NCI-H774 (cell line): ENCODE measurements around the gene ENTPD8.
A peak's percentile ranks its signal among the peaks of the same experiment; 100 is the strongest.

ENCODE experiments used
- DNase-seq: peaks from one replicate; lab custom pipeline; 2025; lab: John Stamatoyannopoulos, UW

Gene ENTPD8

DNA sequence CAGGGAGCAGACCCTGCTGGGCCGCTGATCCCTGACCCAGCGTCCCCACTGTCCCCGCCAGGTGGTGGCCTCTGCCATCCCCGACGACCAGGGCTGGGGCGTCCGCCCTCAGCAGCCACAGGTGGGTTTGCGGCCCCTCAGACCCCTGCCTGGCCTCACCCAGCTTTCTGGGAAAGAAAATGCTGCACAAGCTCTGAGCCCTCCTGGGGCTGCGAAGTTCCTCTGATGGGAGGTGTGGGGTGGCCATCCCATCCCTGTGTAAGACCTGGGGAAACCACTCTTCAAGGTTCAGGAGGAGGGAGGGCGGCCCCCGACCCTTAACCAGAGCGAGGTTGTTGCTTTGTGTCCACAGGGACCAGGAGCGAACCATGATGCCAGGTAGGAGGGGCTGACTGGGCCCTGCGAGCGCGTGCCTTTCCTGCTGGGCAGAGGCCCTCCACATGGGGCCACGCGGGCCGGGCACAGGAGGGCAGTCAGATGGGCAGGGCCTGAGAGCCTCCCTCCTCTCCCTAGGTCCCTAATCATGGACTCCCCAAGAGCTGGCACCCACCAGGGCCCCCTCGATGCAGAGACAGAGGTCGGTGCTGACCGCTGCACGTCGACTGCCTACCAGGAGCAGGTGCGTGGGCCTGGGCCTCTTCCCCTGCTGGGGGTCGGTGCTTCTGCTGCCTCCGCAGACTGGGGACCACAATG lies 10.3 kb downstream of the ENTPD8 start:
- no peak for DNase-seq

DNA sequence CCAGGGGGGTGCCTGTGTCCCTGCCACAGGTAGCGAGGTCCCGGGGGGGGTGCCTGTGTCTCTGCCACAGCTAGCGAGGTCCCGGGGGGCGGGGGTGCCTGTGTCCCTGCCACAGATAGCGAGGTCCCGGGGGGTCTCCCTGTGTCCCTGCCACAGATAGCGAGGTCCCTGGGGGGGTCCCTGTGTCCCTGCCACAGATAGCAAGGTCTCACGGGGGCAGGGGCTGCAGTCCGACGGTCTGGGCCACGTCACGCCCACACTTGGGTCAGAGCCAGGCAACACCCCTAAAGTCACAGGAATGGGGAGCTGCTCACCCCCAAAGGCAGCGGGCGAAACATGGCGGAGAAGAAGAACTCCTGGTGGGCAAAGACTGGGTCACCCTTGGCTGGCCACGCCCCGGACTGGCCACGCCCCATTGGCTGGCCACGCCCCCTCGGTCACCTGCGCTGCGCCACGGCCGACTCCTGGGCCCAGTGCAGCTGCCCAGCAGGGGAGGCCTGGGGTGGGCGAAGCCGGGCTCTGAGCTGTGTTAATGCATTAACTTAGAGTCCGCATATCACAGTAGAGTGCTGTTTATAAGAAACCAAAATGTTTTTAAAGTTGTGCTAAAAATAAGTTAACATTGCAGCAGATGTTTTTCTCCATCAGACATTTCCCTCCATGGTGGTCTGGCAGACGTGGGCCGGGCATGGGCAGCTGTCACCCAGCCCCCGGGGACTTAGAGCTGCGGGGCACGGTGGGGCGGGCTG lies 11.0 kb downstream of the ENTPD8 start:
- DNase-seq, result peak; percentile 83

DNA sequence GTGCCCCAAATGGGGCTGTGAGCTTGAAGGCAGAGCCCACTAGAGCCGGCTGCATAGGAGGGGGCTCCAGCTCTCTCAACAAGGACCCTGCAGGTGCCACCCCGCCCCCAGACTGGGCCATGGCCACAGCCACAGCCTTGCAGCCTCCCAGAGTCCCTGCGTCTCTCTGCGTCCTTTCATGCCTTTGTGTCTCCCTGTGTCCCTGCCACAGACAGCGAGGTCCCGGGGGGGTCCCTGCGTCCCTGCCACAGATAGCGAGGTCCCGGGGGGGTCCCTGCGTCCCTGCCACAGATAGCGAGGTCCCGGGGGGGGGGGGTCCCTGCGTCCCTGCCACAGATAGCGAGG lies 11.6 kb downstream of the ENTPD8 start:
- no peak for DNase-seq

DNA sequence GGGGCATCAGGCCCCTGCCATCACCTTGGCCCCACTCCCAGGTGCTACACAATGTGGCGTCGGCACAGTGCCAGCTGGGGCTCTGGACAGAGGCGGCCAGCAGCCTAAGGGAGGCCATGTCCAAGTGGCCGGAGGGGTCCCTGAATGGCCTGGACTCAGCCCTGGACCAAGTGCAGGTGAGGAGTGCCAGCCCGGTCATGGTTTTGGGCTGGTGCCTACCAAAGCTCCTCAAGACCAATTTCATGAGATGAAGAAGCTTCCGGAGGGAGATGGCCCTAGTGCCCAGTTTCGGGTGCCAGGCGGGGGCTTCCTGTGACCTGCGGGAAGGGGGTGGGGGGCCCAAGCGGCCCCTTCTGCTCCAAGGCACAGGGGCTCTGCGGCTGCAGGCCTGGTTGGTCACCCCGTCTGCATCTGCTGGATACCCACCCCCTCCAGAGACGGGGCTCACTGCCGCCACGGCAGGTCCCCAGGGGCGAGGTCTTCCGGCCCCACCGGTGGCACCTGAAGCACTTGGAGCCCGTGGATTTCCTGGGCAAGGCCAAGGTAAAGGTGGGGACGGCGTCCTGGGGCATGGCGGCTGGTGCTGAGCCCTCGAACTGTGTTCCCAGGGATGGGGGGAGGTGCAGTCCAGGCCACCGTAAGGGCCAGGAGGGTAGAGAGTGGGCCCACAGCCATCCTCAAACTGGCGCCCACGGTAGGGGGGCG lies 12.2 kb downstream of the ENTPD8 start:
- DNase-seq, result peak; percentile 42

DNA sequence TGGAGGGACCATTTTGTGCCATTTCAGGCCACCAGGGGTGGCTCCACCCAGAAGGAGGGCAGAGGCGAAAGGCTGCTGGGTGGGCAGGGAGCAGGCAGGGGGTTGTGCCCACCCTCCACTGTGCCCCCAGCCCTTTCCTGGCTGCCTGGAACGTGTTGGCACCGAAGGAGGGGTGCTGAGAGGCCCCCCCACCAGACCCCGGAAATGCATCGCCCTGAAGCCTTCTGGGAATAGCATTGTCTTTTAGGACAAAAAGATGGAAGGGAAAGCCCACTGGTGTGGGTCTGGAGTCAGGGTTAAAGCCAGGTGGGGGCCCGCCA lies 12.9 kb downstream of the ENTPD8 start:
- no peak for DNase-seq

DNA sequence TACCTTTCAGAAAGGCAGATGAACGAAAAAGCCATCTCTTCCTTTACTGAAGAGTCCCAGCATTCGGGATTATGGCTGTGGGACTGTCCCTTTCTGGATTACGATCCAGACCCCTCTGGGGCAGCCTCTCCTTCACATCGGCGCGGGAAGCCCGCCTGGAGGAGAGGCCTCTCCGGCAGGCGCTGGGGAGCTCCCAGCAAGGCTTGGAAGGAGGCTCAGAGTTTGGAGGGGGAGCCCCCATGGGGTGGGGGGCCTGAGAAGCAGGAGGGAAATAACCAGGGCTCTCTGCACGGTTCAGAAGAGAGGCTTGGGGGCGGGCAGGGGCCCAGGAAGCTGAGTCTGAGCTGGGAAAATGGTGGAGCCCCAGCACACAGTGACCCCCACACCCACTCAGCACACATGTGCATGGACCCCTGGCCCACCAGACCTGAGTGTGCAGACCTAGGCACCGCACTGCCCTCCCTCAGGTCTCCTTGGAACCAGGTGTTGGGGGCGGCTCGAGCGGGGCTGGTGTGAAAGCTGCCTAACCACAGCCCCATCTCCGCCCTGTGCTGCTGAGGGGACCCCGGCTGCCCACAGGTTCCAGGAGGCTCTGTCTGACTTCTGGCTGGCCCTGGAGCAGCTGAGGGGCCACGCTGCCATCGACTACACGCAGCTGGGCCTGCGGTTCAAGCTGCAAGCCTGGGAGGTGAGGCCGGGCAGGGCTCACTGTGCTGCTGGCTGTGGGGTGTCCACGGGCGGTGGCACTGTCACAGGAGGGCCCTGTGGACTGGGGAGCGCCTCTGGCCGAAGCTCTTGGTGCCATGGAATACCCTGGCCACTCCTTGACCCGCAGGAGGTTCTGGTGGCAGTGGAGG lies 13.5 kb downstream of the ENTPD8 start:
- DNase-seq, result no peak

DNA sequence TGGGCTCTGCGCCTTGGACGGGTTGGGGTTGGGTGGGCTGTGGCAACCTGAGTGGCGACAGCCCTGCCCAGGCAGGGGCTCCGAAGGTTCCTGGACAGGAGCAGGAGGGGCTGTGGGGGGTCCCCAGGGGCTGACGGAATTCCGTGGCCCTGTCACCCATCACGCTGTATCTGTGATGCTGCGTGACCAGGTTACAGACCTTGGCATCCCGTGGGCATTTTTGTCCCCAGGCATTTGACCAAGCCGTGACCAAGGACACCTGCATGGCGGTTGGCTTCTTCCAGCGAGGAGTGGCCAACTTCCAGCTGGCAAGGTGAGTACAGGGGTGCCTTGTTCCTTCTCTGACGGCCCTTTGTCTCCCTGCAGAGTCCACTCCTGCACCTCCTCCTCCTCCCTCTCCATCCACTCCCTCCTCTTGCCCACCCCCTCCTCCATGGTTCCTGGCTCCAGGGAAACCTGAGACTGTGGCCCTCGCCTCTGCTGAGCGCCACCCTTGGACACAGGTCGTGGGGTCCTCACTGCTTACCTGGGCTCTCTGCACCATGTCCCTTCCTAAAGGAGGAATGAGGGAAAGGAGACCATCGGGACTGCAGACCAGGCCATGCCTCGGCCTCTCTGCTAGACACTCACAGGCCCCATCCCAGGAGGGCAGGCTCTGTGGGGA lies 15.0 kb downstream of the ENTPD8 start:
- DNase-seq, result no peak

DNA sequence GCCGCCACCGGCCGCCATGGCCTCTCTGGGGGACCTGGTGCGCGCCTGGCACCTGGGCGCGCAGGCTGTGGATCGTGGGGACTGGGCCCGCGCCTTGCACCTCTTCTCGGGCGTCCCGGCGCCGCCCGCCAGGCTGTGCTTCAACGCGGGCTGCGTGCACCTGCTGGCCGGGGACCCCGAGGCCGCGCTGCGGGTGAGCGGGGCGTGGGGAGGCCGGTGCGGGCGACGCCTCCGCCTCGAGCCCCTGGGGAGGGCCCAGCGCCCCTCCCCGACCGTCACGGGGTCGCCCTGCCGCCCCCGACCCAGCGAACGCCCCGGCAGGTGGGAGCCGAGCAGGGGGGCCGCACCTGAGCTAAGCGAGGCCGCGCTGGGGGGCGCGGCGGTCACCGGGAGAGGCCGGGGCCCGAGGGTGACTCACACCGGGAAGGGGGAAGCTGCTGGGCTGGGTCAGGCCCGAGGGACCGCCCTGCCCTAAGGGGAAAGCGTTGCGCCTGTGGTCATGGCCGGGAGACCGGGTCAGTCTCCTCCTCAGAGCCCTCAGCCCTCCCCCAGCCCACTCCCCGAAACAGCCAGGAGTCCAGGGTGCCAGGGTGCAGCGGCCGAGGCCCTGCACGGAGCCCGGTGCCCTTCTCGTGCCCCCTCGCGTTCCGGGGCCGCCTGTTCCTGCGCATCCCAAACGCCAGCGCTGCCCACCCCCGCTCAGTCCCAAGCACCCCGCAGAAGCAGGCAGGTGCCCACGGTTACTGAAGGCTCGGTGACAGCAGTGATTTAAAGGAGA lies 17.5 kb downstream of the ENTPD8 start:
- no peak for DNase-seq

DNA sequence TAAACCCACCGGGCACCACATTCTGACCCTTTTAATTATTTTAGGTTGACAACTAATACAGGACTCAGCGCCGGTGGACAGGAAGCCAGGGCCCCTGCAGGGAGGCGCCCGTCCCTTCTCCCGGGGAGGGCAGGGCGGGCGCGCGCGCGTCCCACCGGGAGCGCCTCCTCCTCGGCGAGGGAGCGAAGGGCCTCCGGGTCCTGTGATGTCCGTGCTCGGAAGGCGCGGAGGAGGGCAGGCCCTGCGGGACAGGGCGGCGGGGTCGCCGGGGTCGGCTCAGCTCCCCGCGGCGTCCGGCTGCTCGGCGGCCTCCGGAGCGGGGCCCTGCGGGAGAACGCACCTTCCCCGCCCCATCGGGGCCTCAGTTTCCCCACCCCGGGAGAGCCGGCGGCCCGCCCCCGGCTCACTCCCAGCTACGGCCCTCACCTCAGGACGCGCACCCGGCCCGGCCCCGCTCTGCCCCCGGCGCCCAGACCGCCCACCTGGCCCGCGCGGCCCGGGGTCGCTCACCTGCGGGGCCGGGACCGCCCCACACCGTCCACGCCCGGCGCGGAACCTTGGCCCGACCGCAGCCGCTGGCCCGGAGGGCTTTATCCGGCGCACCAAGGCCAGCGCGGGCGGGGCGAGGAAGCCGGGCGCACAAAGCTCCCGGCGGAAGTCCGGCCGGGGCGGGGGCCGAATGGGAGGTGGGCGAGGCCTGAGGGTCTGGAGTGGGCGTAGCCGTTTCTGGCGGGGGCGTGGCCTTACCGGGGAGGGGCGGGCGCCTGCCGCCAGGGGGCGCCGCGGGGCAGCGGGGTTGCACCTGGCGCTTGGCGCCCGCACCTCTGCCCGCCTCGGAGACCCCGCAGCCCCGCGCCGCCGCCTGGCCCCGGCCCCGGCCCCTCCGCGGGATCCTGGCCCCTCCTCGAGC lies 18.3 kb downstream of the ENTPD8 start, which contains the start of the genes EXD3 and NOXA1:
Gene EXD3, minus strand, starts transcription at position 559 of the 910 bp plus-strand sequence. CDS start 27,805 bp downstream, outside the sequence.
Gene NOXA1, plus strand, starts transcription at position 790 of the 910 bp plus-strand sequence. CDS start 137 bp downstream, outside the sequence.
- peak; percentile 97 for DNase-seq

DNA sequence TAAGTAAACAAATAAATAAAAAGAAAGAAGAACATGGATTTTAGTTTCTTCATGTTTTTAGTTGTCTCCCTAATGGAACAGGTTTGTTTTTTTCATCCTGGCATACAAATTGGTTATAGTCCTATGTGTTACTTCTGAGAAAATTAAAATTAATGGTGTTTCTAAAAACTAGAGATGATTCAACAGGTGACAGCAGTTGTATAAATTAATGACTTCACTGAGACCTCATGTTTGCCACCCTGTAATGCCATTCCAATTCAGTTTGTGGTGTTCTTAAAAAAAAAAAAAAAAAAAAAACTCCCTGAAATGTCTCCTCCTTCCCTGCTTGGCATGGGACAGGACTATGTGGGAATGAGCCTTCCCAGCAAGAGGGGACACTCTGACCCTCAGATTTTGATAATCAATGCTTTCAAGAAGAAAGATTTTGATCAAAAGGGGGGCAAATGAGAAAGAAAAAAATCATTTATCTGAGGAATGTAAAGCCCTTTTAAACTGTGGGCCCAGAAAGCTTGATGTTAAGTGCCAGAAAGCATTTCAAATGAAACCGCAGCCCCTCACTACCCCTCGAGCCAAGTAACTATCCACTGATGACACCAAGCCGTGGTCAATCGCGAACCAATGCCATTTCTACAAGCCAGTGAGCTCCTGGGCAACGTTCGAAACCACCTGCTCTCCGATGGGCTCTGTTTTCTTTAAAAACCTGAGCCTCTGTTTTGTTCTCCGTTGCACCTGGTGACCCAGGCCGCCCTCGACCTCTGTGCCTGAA lies 19.1 kb downstream of the ENTPD8 start:
- no peak for DNase-seq

DNA sequence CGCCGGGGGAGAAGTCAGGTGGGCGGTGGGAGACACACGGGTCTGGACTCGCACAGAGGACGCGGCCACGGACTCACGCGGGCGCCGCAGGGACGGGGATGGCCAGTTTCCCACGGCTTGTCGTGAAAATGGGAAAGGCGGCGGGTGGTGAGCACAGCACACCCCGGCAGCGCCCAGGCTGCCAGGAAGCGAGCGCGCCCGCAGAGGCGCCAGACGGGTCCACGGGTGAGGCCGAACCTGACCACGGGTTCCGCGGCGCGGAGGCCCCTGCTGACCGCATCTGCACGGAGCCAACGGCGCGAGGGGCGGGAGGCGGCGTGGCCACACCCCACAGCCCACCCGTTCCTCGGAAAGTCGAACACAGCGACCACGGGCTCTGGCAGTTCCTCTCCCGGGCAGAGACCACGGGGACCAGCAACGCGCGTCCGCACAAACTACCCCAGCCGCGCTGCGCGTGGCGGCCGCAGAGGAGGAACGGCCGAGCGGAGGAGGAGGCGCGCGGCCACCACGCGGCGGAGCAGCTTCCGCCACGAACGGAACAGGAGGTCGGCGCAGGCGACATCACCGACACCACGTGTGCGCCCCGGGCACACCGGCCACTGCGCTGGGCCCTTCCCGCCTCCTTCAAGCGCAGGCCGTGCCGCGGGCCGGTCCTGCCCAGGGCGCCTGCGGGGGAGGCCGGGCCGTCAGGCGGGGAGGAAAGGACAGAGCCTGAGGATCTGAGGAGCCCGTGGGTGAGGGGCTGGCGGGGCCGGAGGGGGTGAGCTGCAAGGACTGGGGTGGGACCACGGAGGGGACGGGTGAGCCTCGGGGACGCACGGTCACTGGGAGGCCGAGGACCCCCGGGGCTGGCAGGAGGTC lies 23.8 kb downstream of the ENTPD8 start:
- DNase-seq, result no peak

DNA sequence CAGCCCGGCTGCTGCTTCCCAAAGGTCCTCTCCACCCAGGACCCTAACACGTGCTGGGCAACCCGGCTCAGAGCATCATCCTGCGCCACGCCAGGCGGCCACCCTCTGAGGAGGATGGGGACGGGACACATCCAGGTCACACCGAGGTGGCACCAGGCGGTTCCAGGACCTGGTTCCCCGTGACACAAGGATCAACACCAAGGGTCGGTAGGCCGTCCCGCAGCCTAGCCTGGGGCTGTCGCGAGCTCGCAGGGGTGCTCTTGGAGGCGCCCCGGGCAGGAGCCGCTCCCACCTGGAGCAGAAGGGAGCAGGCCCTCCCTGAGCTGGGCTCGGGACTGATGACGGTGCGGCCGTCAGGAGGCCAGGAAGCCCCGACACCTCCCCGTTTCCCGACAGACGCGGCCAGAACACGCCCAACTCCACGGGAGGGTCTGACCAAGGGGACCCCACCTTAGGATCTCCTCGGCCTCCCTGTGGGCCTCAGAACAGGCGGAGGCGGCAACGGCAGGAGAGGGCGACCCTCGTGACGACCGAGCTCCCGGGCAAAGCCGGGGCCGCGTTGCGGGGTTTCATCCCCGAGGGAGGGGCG lies 24.5 kb downstream of the ENTPD8 start:
- no peak for DNase-seq

DNA sequence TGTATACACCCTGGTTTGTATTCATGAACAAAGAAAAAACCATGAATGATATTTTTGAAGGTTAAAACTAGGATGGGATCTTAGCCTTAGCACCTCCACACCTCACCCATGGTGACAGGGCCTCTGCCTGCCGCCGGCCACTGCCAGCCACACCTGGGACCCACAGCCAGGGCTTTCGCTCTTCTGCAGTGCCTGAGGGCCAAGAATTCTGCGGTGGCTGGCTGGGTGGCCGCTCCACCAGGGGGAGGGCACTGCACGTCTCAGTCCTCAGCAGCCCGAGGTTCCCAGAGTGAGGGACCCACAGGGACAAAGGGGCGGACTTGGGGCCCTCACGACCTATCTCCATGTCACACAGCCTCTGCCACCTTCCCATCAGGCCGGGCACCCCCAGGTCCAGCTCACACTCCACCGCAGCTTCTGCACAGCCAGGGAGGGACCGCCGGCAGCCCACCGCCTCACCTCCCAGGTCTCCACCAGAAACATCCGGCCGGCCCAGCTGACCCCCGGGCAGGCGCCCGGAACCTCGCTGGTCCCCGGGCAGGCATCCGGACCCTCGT lies 25.1 kb downstream of the ENTPD8 start:
- no peak for DNase-seq

DNA sequence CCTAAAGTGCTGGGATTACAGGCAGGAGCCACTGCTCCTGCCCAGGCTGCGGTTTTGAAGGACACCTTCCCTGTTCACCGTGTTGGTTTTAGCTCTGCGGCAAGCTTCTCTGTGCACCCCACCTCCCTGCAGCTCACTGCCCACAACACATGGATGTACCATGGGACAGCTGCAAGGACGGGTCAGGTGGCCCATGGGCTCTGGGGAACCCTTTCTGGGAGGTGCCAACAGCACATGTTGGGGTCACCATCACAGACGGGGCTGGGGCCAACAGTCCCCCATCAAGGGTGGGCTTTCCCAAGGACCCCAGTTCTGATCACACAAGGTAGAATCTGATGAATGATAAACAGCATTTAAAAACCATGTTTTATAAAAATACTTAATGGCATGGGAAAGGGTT lies 25.7 kb downstream of the ENTPD8 start:
- no peak for DNase-seq

DNA sequence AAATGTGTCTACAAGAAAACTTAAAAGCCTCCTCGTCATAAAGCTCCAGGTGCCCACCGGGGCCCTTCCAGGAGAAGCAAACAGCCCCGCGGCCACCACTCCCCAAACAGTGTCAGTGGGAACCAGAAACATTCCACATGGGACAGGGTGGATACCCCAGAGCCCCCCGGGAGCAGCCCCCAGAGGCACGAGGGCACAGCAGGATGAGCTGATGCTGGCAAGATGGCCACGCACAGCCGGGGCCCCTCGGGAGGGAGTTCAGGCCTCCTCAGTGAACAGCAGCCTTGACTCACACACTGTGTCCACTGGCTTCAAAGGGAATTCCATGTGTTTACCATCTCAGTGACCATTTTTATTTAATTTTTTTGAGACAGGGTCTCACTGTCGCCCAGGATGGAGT lies 28.7 kb downstream of the ENTPD8 start:
- DNase-seq, result no peak

DNA sequence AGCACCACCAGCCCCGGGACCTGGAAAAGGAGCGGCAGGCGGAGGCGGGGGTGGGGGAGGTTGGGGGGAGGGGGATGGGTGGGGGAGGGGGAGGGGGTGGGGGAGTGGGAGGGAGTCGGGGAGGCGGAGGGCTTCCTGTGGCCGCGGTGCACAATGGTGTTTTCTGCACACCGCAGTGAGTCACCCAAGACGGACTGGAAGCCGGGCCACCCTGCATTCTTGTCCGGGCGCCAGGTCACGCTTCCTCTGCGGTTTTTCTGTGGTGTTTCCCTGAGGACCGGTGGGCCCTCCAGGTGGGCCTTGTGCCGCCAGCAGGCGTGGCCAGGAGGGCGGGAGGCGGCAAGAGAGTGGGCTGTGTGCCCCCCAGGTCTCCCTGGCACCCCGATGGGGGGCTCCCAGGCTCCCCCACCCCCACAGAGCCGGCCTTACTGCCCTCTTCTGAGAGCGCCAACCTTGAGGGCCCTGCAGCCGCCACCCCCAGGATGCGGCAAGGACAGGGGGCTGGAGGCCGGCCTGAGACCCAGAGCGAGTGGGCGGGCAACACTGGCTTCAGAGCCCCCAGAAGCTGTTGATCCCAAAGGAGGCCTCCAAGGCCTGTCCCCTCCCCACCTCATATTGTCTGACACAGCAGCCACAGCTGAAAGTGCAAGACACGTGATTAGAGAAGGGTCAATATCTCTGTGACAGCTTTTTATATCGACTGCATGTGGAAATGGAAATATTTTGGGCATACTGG lies 29.3 kb downstream of the ENTPD8 start:
- DNase-seq, result no peak

DNA sequence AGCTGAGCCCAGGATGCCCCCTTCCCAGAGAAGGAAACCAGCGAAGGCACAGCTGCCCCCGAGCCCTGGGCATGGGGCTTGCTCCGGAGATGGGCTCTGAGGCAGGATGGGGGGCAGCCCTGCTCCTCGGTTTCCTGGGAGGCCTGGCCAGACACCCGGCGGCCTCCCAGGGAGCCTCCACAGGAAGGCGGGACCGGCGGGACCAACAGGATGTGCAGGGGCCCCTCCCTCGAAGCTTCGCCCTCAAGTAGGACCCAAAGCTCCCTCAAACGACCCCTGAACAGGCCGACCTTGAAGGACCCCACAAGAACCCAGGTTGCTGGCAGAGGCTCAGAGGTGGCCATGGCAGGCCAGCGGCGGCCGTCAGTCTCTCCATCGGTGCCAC lies 29.9 kb downstream of the ENTPD8 start:
- DNase-seq, result no peak
